Activated CD8-positive, alpha-beta T cell treated with anti-CD3 and anti-CD28 coated beads for 36 hours (primary cell): ENCODE results near the gene AIF1L. TPM values are rescaled to one million over a fixed set of nuclear protein-coding genes. Genes with fewer than 3 reads are reported as not detected.

ENCODE experiments used
- ATAC-seq: fragments of 200-7000 bp; cut with Tn5 transposase; one replicate; pipeline ENCODE4 v1.10.0; 2021; ENCODE audit warnings: mild to moderate bottlenecking, moderate library complexity
- CTCF ChIA-PET: fragments of 350-600 bp; sonication (Branson Sonifier 250); formaldehyde crosslinking; loops from one replicate; lab custom pipeline; 2021; ENCODE audit warnings: antibody characterized with exemption; lab: Charles Lee
- POLR2A ChIA-PET: fragments of 350-600 bp; sonication (Branson Sonifier 250); formaldehyde crosslinking; loops from one replicate; lab custom pipeline; 2021; ENCODE audit warnings: antibody characterized with exemption; lab: Charles Lee
- DNase-seq: peaks from one replicate; pipeline ENCODE4 v3.0.0-alpha.2; 2020
- H3K27ac Mint-ChIP-seq: one replicate; pipeline ENCODE4 v1.8.0; 2021; ENCODE audit warnings: mild to moderate bottlenecking, mixed read lengths
- H3K27me3 Mint-ChIP-seq: one replicate; pipeline ENCODE4 v1.8.0; 2021; ENCODE audit warnings: mixed read lengths
- H3K36me3 Mint-ChIP-seq: one replicate; pipeline ENCODE4 v1.8.0; 2021; ENCODE audit warnings: low read depth, mixed read lengths
- H3K4me1 Mint-ChIP-seq: one replicate; pipeline ENCODE4 v1.8.0; 2021; ENCODE audit warnings: low read depth, mixed read lengths
- H3K4me3 Mint-ChIP-seq: one replicate; pipeline ENCODE4 v1.8.0; 2021; ENCODE audit warnings: mild to moderate bottlenecking, moderate library complexity, mixed read lengths
- H3K9me3 Mint-ChIP-seq: one replicate; pipeline ENCODE4 v1.8.0; 2021; ENCODE audit warnings: mixed read lengths
- CTCF ChIP-seq: fragments of 200-600 bp; IDR thresholded peaks from one replicate; pipeline ENCODE4 v1.8.0; 2022; ENCODE audit warnings: antibody characterized with exemption, mild to moderate bottlenecking
- intact Hi-C: fragments of 100-400 bp; cut with micrococcal nuclease; formaldehyde crosslinking; loops from one replicate; pipeline ENCODE4 v1.10.0; 2022
- total RNA-seq, 2 experiments: library from RNA; stranded (reverse); gene quantifications; one replicate each; pipeline ENCODE4 v1.2.3, GENCODE V29; 2021

The AIF1L gene
- total RNA-seq, 2 experiments from 2014 or later = 0.72 to 1.9 TPM

GRCh38 chr9:131076347-131077195 lies 19.8 kb upstream of the AIF1L start:
- ATAC-seq = no peak
- H3K4me1 Mint-ChIP-seq = no peaks in the 10 kb centered on the region
- TF ChIP-seq CTCF = no peak
- H3K9me3 Mint-ChIP-seq = no peaks in the 10 kb centered on the region
- ChIA-PET POLR2A (interaction anchor here (1.4 kb wide), 1 partner anchor 8 kb away, joined by 3 read pairs; no protein-coding TSS in a partner anchor), CTCF (interaction anchor here (1.0 kb wide), 1 partner anchor 260 kb away, joined by 3 read pairs; no protein-coding TSS in a partner anchor)
- H3K27me3 Mint-ChIP-seq = no peaks in the 10 kb centered on the region
- intact Hi-C loops = no loop called here
- H3K4me3 Mint-ChIP-seq = no peak overlapping the region
- DNase-seq = no peak
- H3K36me3 Mint-ChIP-seq = no peaks in the 10 kb centered on the region
- H3K27ac Mint-ChIP-seq = no peak overlapping the region

GRCh38 chr9:131078427-131079366 lies 17.6 kb upstream of the AIF1L start:
- POLR2A ChIA-PET = no interaction called here
- DNase-seq (no peak), ATAC-seq (no peak)
- CTCF ChIA-PET = interaction anchor here (1.2 to 1.7 kb wide), 3 partner anchors 21 to 258 kb away, joined by 3 to 4 read pairs (median 4); no protein-coding TSS in a partner anchor
- H3K36me3 Mint-ChIP-seq = no peaks in the 10 kb centered on the region
- no peaks in the 10 kb centered on the region for H3K27me3 Mint-ChIP-seq
- no peaks in the 10 kb centered on the region for H3K4me1 Mint-ChIP-seq
- intact Hi-C loops = no loop called here
- TF ChIP-seq CTCF = no peak
- no peaks in the 10 kb centered on the region for H3K9me3 Mint-ChIP-seq
- no peak overlapping the region for H3K4me3 Mint-ChIP-seq
- no peak overlapping the region for H3K27ac Mint-ChIP-seq

- Mint-ChIP-seq H3K9me3 (no peaks in the 10 kb centered on the region), H3K36me3 (no peaks in the 10 kb centered on the region), H3K4me1 (no peaks in the 10 kb centered on the region), H3K27ac (no peak overlapping the region), H3K4me3 (no peak overlapping the region), H3K27me3 (no peaks in the 10 kb centered on the region)
- ChIA-PET CTCF (interaction anchor here (1.0 to 1.2 kb wide), 2 partner anchors 25 to 34 kb away, joined by 3 read pairs; no protein-coding TSS in a partner anchor), POLR2A (no interaction called here)
- TF ChIP-seq CTCF = no peak
- DNase-seq (no peak), ATAC-seq (no peak)
- intact Hi-C loops = no loop called here
Observed at GRCh38 chr9:131080589-131080988, 15.7 kb upstream of the AIF1L start.

GRCh38 chr9:131081868-131082267 lies 14.5 kb upstream of the AIF1L start:
- H3K4me1 Mint-ChIP-seq = no peaks in the 10 kb centered on the region
- ChIA-PET POLR2A (no interaction called here), CTCF (no interaction called here)
- no peak overlapping the region for H3K27ac Mint-ChIP-seq
- H3K36me3 Mint-ChIP-seq = no peaks in the 10 kb centered on the region
- H3K27me3 Mint-ChIP-seq = no peaks in the 10 kb centered on the region
- DNase-seq (no peak), ATAC-seq (no peak)
- no peak overlapping the region for H3K4me3 Mint-ChIP-seq
- intact Hi-C loops = no loop called here
- TF ChIP-seq CTCF = no peak
- H3K9me3 Mint-ChIP-seq = no peaks in the 10 kb centered on the region
